CD4-positive, alpha-beta T cell treated with Interleukin-10 for 1 hour (primary cell): ENCODE results near the gene ENOX2.

Source experiments
- DNase-seq: peaks from one replicate; pipeline ENCODE4 v3.0.0-alpha.2; 2020

The ENOX2 gene

DNA sequence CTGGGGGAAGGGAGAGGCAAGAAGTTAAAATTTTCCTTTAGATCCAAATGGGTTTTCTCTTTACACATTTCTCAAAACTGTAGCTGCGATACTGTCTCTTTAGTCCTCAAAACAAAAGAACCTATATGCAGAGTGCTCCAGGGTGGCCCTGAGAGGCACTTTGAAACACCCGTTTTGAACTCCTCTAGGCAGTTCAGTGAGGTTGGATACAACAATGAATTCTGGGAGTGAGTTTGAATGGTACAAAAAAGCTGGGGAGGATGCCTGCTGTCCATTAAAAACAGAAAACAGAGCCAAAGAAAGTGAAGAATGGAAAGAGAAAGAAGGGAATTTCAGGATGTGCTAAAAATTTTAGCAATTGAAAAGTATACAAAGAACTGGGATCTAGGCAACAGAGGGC, 23.1 kb downstream of the ENOX2 start:
- DNase-seq = no peak

DNA sequence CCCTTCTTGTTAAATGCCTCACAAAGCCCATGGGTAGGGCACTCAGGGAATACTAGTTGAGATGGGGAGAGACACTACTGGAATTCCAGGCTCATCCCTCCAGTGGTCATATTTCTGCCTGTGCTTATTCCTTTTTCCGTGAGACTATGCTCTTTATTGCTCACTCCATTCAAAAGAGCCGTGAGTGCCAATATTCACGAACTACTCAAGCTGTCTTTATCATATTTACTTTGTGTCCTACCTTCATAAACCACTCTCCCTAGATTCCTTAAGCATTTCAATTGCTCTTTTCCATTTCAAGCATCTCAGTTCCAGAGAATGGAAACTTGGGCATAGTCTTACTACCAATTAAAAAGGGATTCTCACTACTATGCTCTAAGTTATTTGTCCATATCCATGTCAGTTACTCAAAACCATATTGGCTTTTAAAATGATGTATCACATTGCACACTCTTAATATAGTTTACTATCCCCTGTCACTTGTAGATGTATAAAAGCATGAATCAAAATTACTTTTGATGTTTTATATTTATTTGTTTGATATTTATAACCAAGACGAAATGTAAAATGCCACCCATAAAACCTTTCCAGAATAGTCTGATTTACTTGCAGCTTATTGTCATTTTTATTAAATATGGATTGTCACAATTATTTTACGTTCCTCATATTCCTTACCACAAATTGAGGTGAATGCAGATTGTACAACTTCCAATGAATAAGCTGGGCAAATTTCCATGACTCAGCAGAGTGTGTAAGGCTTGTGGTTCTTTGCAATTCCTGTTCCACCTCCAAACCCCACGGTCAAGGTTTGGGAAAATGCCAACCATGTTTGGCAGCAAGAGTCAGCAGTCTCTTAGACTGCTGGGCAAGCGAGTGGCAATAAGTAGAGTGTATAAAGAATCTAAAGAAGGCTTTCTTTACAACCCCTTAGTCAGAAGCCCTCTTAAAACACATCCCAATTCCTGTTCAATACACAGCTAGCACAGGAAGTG, 24.4 kb downstream of the ENOX2 start:
- DNase-seq = no peak

DNA sequence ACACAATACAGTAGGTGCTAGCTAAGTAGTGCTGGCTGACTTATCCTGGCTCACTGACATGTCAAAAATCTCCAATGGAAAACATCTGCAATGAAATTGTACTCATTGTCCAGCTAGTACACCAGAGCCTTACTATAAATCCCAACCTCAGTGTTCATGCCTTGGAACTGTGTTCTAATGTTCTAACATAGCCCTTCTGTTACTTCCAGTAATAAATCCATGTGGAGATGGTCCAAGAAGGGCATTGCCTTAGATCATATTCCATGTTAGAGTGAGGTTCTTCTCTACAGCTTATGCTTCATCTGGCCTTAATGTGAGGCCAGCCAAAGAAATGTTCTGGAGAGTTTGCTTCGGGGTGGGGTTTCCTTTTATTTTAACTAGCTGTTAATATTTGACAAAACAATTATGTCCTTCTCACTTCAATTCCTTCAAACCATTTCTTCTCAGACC, 25.1 kb downstream of the ENOX2 start:
- no peak for DNase-seq

DNA sequence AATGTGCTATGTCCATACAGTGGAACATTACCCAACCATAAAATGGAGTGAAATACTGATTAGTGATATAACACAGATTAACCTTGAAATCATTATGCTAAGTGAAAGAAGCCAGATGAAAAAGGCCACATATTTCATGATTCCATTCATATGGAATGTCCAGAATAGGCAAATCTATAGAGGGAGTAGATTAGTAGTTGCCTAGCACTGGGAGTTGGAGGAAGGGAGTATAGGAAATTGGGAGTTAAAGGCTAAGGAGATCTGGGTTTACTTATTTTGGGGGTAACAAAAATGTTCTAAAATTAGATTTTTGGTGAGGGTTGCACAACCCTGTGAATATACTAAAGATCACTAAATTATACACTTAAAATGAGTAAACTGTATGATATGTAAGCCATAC, 26.8 kb downstream of the ENOX2 start:
- DNase-seq = no peak

DNA sequence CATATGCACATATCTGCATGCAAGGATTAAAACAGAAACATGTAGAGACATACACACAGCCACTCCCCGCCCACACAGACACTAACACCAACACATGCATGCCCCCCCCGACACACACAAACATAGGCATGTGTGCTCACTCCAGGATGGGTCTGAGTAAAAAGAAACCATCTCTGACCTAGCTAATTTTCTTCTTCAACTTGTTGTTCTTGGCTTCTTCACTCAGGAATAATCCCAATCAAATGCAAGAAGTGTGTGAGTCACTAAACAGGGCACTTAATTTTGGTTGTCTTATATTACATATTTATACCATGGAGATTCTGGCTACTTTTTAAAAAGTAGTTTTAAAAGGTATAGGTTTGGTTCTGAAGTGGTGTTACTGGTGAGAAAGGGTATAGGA, 28.3 kb downstream of the ENOX2 start:
- DNase-seq = no peak

DNA sequence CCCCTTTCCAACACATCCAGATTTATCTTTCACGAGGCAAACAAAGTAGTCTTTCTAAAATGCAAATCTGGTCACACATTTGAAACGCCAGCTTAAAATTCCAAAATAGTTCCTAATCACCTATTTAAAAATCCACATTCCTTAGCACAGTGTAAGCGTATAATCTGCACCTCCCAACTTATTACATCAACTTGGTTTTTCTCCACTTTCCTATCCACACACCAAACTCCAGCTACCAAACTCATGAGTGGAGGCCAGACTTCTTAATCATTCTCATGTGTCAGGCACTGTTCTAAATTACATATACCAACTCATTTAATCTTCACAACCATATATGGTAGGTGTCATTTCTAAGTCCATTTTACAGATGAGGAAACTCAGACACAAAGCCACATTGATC, 33.8 kb downstream of the ENOX2 start:
- no peak for DNase-seq

DNA sequence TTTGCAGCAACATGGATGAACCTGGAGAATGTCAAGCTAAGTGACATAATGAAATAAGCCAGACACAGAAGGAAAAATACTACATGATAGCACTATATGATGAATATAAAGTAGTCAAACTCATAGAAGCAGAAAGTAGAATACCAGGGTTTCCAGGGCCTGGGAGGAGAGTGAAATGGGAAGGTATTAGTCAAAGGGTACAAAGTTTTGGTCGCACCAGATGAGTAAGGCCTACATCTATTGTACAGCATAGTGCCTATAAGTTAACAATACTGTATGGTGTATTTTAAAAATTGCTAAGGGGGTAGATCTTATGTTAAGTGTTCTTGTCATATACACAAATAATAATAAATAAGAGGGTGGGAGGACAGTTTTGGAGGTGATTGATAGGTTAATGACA, 41.5 kb downstream of the ENOX2 start:
- DNase-seq = no peak

DNA sequence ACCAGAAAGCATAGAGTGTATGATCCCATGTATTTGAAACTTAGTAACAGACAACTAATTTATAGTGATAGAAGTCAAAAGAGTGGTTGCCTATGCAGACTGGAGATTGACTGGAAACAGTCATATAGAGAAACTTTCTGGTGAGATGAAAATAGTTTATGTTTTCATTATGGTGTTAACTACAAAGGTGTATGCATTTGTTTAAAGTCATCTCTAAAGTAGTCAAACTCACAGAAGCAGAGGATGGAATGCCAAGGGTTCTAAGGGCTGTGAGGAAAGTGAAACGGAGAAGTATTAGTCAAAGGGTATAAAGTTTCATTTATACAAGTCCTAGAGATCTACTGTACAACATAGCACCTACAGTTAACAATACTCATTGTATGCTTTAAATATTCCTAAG, 45.8 kb downstream of the ENOX2 start:
- no peak for DNase-seq

DNA sequence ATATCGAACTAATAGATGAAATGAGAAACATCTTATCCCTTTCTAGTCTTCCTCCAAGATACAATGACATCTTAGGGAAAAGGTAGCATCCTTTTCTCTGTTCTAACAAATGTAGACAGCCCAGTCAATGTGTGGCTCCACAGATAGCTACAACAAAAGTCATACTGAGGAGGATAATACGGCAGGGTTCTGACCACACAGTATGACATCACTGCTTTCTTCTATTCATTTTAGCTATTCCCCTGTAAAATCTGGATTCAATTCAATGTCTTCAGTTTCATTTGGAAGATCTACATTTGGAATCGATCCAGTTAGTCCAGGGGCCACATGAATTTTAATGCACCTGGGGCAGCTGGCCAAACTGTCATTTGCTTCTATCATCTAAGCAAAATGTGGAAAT, 51.4 kb downstream of the ENOX2 start:
- DNase-seq = no peak

DNA sequence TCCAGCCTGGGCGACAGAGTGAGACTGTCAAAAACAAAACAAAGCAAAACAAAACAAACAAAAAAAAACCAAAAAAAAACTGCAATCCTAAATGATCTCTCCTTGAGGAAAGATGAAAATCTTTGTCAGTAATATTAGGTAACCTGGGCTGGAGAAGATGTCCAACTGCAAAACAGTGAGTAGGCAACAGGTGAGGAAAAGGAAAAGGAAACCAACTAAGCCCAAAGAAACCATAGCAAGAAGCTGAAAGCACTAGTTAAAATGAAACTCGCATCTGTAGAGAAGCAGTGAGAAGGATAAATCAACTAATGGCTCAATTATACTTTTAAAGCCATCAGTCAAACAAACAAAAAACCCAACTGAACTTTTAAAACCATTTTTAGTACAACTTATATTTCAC, 54.2 kb downstream of the ENOX2 start:
- DNase-seq = no peak

DNA sequence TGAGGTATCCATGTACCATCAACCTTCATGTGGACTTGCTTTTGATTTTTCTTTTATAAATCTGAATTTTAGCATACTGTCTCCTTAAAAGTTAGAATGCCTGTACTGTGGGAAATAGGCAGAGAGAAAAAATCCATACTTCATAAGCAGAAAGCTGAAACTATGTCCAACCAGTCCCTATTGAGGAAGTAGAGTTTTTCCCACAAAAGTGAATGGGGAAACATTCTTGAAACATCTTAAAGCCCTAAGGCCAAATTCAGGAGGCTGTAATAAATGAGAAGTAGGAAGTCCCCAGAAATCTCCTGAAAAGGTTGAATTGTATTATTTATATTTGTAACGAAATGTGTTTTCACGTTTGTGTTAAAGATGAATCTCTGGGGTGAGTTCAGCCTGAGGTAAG, 56.3 kb downstream of the ENOX2 start:
- no peak for DNase-seq

DNA sequence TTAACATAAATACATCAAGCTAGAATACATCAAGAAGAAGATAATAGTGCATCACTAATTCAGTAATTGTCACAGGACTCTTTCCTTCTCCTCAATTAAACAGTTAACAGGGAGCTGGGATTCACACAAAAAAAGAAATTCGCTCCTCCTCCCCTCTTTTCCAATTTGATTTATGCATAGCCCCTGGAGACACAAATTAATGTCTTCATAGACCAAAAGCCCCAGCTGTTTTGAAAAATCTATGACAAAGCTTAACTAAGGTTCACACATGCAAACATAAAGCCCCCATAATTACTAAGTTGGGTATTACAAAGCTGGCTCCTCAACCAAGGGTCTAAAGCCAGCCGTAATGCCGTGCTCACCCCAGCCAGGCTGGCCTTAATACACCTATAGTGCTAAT, 61.2 kb downstream of the ENOX2 start:
- no peak for DNase-seq

DNA sequence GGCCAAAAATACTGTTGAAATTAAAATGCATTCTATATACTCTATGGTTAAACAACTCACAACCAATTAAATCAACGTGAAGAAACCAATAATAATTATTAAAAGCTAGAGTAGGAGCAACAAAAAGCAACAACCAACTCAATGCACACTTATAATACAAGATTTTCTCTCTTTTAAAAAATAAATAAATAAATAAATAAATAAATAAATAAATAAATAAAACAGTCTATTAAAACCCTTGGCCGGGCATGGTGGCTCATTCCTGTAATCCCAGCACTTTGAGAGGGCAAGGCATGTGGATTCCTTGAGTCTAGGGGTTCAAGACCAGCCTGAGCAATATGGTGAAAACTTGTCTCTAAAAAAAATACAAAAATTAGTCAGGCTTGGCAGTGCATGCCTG, 62.7 kb downstream of the ENOX2 start:
- DNase-seq = no peak

DNA sequence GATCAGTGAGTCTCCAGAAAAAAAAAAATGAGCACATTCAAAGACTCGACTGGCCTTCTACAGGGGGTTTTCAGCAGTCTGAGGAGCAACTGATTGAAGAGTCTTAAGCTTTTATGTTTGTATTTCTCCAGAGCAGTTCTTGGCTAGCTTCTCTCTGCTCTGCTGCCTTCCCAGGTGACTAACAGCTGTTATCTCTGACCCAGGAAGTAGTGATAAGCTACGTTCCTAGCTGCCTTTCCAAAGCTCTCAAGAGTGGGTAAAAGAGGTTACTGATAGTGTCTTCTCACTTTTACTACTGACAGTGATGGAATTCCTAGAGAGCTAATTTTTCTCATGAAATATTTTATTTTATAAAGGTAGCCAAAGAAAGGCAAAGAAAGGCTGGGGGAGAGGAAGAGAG, 66.6 kb downstream of the ENOX2 start:
- DNase-seq = no peak

DNA sequence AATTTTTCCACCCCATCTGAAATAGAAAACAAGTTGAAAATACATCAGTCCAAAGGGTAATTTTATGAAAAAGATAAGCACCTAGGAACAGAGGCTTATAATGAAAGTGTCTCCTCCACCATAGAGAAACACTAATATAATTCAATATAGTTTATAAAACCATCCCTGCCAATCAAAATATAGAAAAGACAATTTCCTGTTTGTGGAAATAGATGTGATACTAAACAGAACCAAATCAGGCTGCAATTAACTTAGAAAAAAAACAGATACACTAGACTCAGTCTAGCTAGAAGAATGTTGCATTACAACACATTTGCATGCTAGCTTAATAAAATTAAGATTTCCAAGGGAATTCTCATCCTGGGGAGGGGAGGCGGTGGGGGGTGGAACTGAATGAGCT, 68.2 kb downstream of the ENOX2 start:
- DNase-seq = no peak

DNA sequence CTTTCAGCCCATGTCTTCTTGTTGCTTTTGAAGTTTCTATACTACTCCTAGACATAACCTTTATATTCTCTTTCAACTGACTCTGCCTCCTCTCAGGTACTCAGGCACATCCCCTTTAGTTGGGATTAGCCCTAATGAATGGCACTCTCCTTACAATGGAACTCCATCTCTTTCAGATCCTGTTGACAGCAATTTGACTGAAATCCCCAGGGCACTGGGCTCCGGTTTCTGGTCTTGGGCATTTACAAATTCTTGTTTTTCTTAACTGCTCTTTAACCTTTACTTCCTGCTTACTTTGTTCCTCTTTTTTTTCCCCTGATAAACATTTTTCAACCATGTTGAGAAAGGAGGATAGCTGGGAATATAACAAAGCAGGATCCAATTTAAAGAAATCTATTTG, 68.9 kb downstream of the ENOX2 start:
- DNase-seq = no peak

DNA sequence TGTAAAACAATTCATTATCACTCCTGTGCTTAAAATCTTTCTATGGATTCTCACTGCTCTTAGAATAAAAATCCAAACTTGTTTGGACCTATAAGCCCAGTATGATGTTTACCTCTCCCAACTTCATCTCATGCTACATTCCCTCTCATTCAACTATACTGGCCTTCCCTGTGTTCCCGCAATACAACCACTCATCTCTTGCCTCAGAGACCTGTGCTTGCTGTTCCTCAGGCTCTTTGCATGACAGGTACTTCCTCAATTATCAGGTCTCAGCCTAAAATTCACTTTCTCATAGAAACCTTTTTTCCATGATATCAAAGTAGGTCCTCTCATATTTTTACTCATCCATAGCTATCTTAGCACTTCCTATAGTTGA, 71.7 kb downstream of the ENOX2 start:
- DNase-seq = no peak

DNA sequence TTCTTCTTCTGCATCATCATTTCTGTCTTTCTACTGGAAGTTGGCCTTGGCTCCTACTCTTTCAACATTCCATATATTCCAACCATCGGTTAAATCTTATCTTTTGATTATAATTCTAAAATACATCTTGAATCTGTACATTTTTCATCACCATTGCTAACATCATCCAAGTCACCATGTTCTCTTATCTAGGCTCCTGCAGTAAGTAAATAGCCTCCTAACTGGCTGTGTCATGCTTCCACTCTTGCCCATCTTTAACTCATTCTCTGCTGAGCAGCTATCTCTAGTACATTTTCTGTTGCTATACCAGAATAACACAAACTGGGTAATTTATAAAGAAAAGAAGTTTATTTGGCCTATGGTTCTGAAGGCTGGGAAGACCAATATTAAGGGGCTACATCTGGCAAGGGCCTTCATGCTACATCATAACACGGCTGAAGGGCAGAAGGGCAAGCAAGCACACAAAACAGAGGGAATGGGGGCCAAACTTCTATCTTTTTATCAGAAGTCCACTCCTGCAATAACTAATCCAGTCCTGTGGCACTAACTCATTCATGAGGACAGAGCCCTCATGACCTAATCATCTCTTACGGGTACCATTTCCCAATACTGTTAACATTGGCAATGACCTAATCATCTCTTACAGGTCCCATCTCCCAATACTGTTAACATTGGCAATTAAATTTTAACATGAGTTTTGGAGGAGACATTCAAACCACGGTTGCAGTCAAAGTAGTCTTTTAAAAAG, 72.2 kb downstream of the ENOX2 start:
- DNase-seq = no peak

DNA sequence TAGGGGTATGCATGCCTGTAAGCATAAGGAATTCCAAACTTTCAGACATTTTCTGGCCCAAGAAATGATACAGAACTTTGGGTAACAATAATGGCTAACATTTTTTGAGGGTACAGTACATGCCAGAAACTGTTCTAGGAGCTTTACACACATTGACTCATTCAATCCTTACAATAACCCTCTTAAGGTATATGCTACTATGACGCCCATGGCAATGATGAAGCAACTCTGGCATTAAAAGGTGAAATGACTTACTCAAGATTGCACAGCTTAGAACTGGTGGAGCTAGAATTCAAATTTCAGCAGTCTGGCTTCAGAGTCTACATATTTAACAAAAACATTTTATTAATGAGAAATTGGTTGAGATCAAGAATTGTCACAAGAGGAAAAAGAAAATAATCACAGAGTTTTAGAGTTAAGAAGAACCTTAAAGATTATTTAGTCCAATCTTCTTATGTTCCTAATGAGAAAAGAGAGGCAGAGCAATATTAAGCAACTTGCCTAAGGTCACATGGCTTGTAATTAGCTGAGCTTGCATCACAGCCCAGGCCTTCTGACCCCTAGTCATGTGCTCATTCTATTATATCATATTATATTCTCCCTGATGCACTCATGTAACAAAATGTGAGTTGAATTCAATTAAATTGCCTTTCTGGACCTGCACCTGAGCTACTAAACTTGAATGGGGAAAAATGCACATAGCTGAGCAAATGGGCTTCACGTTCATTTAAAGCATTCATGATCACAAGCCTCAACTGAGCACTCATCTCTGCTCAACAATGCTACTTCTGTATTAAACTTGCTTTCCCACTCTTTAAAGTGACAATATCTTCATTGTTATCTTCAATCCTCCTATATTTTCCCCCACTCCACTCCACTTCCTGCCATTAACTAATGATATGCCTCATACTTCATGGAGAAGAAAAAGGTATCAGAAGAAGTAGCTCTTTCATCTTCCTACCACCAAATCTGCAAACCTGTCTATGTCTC, 73.2 kb downstream of the ENOX2 start:
- no peak for DNase-seq

DNA sequence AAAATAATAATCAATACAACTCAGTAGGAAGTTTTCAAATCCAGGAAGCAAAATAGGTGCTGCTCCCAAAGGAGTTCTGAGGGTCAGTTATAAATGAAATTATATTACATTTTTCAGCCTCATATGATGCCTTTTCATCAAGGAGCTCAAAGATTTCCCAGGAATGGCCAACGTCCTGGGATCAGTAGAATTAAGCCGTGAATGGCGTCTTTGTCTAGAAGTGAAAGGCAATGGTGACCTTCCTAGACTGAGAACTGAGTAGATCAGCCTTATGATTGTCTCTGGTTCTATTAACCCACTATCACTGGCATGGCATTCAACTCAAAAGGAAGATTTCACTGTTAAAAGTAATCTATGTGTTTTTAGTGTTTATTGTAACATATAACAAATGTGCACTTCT, 74.4 kb downstream of the ENOX2 start:
- no peak for DNase-seq

DNA sequence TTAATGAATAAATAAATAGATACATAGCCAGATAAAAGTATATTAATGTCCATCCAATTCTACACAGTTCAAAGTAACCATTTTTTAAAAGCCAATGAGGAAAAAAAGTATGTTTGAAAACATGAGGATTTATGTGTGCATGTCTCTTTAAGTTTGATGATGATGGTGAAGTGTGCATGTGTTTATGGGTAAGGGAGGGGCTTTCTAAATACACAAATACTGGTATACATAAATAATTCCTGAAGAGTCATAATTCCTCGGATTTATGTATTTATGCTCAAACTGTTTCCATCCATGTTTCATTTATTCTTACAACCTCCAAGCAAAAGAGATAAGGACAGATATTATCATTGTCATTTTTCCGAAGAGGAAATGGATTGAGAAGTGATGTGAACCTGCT, 75.4 kb downstream of the ENOX2 start:
- DNase-seq = no peak

DNA sequence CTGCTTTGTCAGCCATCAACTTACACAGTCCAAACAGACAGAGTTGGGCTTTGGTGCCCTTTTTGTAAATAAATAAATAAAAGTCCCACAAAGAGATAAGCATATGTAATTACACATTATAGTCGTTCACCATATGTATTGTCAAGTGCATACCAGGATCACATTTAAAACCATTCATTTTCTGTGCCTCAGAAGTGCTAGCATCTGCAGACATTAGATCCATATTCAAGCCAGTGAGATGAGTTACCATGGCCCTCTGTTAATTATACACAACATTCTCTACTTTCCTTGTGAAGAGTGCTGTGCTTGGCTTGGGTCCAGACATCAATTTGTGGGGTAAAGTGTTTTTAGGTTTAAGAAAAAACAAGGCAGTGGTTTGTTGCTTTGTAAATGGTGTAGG, 76.8 kb downstream of the ENOX2 start:
- DNase-seq = no peak

DNA sequence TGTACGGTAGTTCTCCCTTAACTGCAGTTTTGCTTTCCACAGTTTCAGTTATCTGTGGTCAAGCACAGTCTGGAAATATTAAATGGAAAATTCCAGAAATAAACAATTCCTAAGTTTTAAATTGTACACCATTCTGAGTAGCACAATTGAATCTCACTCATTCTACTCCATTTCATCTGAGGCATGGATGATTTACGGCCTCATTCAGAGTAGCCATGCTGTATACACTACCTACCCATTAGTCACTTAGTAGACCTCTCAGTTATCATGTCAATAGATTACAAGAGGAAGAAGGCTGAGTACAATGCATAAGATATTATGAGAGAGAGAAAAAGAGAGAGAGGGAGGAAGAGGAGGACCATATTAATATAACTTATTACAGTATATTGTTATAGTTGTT, 77.5 kb downstream of the ENOX2 start:
- DNase-seq = no peak
